ENCODE results near the gene CDH5.

- no peak for TF ChIP-seq CTCF (CRISPR knock-in tag; IDR thresholded peaks at IDR 0.05)
- TF ChIP-seq ESRRA (CRISPR knock-in tag; IDR thresholded peaks at IDR 0.05; ENCODE audit: low read depth): no peak
- no peak for TF ChIP-seq ZFP91 (CRISPR knock-in tag; IDR thresholded peaks at IDR 0.05; ENCODE audit: borderline replicate concordance)
- TF ChIP-seq BRF2 (CRISPR knock-in tag; IDR thresholded peaks at IDR 0.05): no peak
- TF ChIP-seq, protein P1, sequence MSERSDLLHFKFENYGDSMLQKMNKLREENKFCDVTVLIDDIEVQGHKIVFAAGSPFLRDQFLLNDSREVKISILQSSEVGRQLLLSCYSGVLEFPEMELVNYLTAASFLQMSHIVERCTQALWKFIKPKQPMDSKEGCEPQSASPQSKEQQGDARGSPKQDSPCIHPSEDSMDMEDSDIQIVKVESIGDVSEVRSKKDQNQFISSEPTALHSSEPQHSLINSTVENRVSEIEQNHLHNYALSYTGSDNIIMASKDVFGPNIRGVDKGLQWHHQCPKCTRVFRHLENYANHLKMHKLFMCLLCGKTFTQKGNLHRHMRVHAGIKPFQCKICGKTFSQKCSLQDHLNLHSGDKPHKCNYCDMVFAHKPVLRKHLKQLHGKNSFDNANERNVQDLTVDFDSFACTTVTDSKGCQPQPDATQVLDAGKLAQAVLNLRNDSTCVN (CRISPR knock-in tag; IDR thresholded peaks at IDR 0.05; ENCODE audit: borderline replicate concordance): no peak
- no peak for TF ChIP-seq RAD21 (CRISPR knock-in tag; IDR thresholded peaks at IDR 0.05)
- TF ChIP-seq ZNF143 (CRISPR knock-in tag; IDR thresholded peaks at IDR 0.05): no peak
- no peak for TF ChIP-seq ZNF274 (CRISPR knock-in tag; IDR thresholded peaks at IDR 0.05)
- TF ChIP-seq CHD2 (IDR thresholded peaks at IDR 0.05; ENCODE audit: low read depth, low read length): no peak
- TF ChIP-seq POLR2A (IDR thresholded peaks at IDR 0.05; ENCODE audit: insufficient read depth in 1 of 2, low read depth in 2 of 2, low read length in 2 of 2): no peak
- no peak for TF ChIP-seq FOXJ3 (CRISPR knock-in tag; IDR thresholded peaks at IDR 0.05; ENCODE audit: borderline replicate concordance)
Observed at GRCh38 chr16:66325717-66326376, 40.6 kb upstream of the CDH5 start.

Data from HepG2 (cell line).